Fibroblast of pulmonary artery (primary cell): ENCODE measurements around the gene FAM163A.
"Not testable (repeated sequence)": the region's sequence is repeated elsewhere in the genome, so short reads cannot be mapped to it uniquely, and the experiment has no call there.

Source experiments
- DNase-seq: peaks from one replicate; pipeline ENCODE4 v3.0.0-alpha.2; 2010; ENCODE audit warnings: low read depth
- H3K4me3 ChIP-seq: replicated peaks from 2 replicates; pipeline ENCODE4 v1.5.1; 2011; ENCODE audit warnings: low read depth, mild to moderate bottlenecking, control low read depth, low read length, moderate library complexity
- CTCF ChIP-seq: IDR thresholded peaks from 2 replicates; pipeline ENCODE4 v1.5.1; 2011; ENCODE audit warnings: mild to moderate bottlenecking, control low read depth, low read length, inconsistent platforms; ENCODE audit errors: missing control alignments

Gene FAM163A

GRCh38 chr1:179825206-179825605, 82.1 kb downstream of the FAM163A start:
- no peak for TF ChIP-seq CTCF
- DNase-seq = no peak
- no peak overlapping the region for H3K4me3 ChIP-seq

DNA sequence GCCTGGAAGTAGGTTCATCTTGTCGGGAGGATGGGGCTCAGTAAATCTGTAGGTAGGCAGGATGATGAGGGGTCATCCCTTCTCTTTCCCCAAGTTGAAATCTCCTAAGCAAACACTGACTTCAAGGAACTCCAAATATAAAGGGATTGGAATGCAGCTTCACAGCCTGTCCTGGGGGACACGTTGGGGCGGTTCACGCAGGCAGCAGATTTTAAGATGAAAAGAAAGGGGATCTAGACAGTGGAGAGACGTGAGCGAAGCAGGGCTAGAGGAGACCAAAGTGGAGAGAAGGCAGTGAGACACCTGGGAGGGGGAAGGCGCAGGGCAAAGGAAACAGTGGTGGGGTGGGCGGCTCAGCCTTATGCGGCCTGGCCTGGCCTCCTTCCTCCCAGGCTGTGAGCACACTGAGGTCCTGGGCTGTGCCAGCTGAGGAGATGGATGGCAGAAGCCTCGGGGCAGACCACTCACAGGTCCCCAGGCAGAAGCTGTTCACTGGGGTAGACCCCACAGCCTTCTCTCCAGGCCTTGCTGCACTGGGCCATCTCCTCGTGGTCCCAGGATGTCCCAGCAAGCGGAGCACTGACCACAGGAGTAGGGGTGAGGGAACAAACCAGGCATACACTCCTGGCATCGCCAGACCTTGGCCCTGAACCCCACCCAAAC, 82.8 kb downstream of the FAM163A start:
- no peak overlapping the region for H3K4me3 ChIP-seq
- TF ChIP-seq CTCF = no peak
- DNase-seq = no peak

- H3K4me3 ChIP-seq = no peak overlapping the region
- DNase-seq = no peak
- TF ChIP-seq CTCF = no peak
Observed at GRCh38 chr1:179826626-179827280, 83.7 kb downstream of the FAM163A start.

GRCh38 chr1:179828554-179829110, 85.5 kb downstream of the FAM163A start:
- H3K4me3 ChIP-seq = no peak overlapping the region
- no peak for TF ChIP-seq CTCF
- no peak for DNase-seq

GRCh38 chr1:179831225-179831624, 88.1 kb downstream of the FAM163A start:
- no peak overlapping the region for H3K4me3 ChIP-seq
- no peak for TF ChIP-seq CTCF
- no peak for DNase-seq

DNA sequence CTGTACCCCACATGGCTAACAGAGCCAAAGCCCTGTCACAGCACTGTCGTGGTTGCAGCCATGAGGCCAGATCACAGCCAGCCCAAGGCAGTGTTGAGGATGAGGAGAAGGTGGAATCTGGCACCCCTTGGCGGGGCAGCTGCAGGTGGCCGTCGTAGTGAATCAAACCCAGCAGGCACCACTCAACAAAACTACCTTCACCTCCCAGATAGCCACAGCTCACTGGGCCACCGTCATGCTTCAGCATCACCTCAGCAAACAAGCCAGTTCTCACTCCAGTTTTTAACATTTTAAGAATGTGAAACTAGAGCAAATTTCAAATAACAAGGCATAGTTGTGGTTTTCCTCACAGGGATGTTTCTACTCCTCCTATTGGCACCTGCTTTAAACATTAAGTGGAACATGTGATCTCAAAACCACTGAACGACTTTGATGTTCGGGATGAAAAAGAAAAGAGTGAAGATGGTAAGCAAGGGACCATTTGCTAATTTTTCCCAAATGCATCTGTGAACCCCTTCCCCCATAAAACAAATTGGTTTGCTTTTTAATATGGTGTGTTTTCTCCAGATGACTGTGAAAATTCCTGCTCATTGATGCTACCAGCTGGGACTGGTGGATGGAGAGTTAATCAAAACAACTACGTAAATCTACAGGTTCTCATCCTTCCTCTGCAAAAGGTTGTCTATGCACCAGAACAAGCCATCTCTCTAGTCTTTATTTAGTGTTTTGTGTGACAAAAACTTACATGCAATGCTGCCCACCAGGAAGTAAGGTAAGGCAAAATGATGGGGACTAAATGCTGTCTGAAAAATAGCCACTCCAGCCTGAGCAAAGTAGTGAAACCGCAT, 89.0 kb downstream of the FAM163A start:
- H3K4me3 ChIP-seq = no peak overlapping the region
- no peak for DNase-seq

DNA sequence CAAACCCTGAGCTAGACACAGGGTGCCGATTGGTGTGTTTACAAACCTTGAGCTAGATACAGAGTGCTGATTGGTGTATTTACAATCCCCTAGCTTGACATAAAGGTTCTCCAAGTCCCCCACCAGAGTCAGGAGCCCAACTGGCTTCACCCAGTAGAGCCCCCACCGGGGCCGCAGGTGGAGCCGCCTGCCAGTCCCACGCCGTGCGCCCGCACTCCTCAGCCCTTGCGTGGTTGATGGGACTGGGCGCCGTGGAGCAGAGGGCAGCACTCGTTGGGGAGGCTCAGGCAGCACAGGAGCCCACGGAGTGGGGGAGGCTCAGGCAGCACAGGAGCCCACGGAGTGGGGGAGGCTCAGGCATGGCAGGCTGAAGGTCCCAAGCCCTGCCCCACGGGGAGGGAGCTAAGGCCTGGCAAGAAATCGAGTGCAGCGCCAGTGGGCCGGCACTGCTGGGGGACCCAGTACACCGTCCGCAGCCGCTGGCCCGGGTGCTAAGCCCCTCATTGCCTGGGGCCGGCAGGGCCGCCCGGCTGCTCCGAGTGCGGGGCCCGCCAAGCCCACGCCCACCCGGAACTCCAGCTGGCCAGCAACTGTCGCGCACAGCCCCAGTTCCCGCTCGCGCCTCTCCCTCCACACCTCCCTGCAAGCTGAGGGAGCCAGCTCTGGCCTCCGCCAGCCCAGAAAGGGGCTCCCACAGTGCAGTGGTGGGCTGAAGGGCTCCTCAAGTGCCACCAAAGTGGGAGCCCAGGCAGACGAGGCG, 93.8 kb downstream of the FAM163A start:
- DNase-seq, H3K4me3 ChIP-seq: not testable (repeated sequence)

More for the DNA sequence above, 89.0 kb downstream of the FAM163A start:
- no peak for TF ChIP-seq CTCF
